ENCODE measurements around the gene MYRF.

Gene MYRF

GRCh38 chr11:61739413-61739812 is 13.0 kb upstream of the MYRF start:
- no peak for DNase-seq (ENCODE audit: low read depth in 2 of 2)

DNA sequence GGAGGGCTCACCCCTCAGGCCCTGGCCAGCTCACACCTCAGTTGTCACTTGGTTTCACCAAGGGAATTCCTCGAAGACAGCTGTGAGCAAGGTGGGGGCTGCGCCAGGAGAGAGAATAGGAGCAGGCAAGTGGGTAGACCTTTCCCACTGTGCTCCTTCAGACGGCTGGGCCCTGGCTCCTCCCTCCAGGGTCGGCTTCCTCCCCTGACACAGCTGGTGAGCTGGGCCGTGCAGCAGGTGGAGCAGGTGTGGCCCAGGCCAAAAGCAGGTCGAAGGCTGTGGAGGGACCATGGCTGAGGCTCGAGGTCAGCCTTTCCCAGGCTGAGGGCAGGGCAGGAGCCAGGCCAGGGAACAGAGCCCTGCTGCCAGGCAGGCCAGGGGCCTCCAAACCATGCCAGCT is 12.5 kb upstream of the MYRF start:
- DNase-seq (ENCODE audit: low read depth in 2 of 2) = no peak

DNA sequence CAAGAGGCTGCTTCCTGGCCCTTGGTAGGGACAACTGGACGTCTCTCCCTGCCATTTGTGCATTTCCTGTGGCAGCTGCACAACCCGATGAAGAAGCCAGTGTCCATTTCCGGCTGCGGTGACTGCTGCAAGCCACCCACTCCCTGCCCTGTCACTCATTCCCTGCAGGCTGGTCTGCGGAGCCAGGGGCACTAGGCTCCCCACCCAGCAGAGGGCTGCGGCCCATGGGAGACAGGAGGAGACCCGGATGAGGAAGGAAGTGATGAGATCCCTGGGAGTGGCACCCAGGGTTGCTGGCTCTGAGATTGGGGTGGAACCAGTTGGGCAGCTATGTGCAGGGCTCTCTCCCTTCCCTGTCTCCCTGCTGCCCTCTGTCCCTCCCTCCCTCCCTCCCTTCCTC is 10.0 kb upstream of the MYRF start:
- no peak for DNase-seq (ENCODE audit: low read depth in 2 of 2)

DNA sequence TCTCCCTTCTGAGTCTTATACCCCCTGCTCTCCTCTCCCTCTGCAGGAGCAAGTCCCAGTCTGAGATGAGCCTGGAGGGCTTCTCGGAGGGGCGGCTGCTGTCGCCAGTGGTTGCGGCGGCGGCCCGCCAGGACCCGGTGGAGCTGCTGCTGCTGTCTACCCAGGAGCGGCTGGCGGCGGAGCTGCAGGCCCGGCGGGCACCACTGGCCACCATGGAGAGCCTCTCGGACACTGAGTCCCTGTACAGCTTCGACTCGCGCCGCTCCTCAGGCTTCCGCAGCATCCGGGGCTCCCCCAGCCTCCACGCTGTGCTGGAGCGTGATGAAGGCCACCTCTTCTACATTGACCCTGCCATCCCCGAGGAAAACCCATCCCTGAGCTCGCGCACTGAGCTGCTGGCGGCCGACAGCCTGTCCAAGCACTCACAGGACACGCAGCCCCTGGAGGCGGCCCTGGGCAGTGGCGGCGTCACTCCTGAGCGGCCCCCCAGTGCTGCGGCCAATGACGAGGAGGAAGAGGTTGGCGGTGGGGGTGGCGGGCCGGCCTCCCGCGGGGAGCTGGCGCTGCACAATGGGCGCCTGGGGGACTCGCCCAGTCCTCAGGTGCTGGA is 8.8 kb upstream of the MYRF start:
- no peak for DNase-seq (ENCODE audit: low read depth in 2 of 2)

DNA sequence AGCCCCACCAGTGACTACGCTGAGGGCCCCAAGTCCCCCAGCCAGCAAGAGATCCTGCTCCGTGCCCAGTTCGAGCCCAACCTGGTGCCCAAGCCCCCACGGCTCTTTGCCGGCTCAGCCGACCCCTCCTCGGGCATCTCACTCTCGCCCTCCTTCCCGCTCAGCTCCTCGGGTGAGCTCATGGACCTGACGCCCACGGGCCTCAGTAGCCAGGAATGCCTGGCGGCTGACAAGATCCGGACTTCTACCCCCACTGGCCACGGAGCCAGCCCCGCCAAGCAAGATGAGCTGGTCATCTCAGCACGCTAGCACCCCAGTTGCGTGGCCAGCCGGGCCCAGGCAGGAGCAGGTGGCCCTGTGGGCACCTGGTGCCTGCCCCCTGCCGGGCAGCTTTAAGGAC is 8.3 kb upstream of the MYRF start:
- no peak for DNase-seq (ENCODE audit: low read depth in 2 of 2)

GRCh38 chr11:61744609-61745156 is 7.8 kb upstream of the MYRF start:
- DNase-seq (ENCODE audit: low read depth in 2 of 2) = no peak

DNA sequence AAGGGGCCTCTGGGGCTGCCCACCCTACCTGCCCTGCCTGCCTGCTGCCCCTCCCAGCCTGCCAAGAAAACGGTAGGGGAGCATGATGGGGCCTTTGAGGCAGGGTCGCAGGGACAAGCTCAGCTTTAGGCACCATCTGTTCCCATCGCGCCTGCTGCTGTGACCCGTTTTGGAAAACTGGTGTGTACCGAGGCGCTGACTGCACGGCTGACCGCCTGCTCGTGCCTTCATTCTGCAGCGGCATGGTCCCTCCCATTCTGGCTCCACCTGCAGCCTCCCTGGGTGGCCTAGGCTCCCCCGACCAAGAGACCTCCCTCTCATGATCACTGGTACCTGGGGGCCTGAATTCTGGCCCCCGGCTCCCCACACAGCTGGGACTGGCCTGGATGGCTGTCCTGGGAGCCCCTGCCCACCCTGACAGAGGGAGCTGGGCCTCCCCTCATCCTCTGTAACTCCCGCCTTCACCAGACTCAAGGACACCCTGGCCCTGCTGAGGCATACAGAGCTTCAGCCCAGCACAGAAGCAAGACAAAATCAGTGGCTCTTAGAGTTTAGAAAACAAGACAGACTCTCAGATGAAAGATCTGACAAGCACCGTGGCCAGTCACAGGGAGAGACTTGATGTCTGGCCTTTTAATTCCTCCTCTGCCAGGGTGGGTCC is 6.5 kb upstream of the MYRF start:
- DNase-seq (ENCODE audit: low read depth in 2 of 2) = no peak

DNA sequence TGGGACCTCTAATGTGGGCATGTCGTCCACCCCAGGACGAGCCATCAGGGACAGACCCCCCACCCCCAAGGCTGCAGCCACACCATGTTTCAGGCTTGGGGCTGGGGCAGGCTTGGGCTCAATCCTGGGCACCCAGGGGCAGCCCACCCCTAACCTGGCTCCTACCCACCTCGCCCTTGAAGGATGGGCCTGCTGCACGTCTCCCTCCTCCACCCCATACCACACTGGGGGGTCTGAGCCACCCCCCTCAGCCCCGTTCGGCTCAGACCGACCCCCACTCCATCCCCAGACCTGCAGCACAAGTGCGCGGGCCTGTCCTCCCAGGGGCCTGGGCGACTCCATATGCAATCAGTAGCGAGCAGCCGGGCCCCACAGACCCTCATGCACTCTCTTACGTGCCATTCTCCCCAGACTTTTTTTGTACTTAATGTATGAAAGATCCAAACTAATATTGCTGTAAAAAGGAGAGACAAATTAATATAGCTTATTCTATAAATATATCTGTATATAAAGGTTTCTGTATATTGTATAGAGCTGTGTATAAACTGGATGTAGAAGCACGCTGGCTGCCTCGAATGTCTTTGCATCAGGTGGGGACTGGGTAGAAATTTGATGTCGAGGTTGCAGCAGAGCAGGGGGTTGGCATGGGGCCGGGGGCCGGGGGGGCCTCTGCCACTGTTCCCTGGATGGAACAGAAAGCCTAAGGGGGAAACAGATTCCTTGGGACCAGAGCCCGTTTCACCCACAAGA is 5.8 kb upstream of the MYRF start:
- DNase-seq (ENCODE audit: low read depth in 2 of 2) = no peak

GRCh38 chr11:61747192-61747966 is 5.1 kb upstream of the MYRF start:
- peak in 1 of 2 experiments; percentile 22 for DNase-seq (ENCODE audit: low read depth in 2 of 2)

DNA sequence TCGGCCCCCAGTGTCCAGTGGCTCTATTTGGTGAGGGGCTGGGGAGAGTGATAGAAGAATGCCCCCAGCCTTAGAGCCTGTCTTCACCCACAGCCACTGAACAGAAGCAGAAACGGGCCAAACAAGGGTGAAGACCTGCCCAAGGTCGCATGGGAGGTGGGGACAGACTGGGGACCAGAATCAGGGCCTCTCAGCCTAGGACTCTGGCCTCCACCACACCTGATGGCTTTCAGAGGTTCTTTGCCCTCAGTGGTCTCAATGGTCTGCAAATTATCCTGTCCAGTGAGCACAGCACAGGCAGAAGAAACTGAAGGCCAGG is 4.5 kb upstream of the MYRF start:
- no peak for DNase-seq (ENCODE audit: low read depth in 2 of 2)

DNA sequence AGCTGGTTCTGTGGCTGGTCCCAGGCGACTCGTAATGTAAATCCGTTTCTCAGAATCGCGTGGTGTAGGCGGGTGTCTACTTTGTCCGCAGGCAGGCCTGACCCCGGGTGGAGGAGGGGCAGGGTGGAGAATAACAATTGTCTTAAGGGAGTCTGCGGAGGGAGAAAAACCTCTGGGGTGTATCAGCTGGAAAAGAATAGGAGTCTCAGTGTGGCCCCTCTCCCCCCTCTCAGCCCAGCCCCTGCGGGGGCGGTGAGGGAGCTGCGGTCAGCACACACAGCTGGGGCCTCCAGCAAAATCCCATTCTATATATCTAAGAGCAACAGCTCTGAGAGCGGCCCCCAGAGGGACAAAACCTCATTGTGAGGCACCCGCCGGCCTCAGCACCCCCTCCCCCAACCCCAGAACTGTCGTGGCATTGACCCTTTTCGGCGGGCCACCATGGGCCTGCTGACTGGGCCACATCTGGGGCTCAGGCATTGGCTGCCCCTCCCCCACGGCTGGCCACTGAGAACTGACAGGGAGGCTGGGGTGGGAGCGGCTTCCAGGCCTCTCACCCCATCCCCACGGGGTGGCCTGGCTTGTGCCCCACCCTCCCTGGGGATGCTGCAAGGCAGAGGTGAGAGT is 2.7 kb upstream of the MYRF start:
- no peak for DNase-seq (ENCODE audit: low read depth in 2 of 2)

- no peak for DNase-seq (ENCODE audit: low read depth in 2 of 2)
These were observed 1.7 kb upstream of the MYRF start for GRCh38 chr11:61750631-61751273.

DNA sequence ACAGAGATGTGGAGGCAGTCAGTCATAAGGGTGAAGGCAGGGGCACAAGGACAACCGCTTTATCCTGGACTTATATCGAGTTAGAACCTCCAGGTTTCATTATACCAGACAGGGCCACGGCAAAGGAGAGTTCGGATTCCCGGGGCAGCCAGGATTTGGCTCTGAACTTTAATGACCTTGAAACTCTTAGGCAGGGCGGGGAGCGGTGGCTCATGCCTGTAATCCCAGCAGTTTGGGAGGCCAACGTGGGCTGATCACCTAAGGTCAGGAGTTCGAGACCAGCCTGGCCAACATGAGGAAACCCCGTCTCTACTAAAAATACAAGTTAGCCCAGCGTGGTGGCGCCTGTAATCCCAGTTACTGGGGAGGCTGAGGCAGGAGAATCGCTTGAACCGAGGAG is 1.1 kb upstream of the MYRF start:
- DNase-seq (ENCODE audit: low read depth in 2 of 2) = no peak

- DNase-seq (ENCODE audit: low read depth in 2 of 2) = no peak
These were observed 587 bp downstream of the MYRF start for GRCh38 chr11:61752925-61753521.

DNA sequence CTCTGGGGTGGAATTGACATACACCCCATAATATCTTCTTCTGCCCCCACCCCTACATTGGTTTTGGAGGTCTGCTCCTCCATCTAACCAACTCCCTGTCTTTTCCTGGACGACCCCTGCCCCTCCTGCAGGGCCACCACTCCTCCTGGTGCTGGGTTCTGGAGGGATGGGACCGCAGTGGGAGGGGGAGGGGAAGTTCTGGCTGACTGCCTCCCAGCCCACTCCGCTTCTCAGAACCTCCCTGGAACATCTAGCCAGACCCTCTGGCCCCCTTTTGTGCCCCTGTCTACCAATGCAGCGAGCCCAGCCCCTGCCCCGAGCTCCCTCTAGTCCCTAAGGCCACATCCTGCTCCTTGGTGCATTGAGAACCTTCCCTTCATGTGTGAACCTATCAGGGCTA is 1.2 kb downstream of the MYRF start:
- no peak for DNase-seq (ENCODE audit: low read depth in 2 of 2)

DNA sequence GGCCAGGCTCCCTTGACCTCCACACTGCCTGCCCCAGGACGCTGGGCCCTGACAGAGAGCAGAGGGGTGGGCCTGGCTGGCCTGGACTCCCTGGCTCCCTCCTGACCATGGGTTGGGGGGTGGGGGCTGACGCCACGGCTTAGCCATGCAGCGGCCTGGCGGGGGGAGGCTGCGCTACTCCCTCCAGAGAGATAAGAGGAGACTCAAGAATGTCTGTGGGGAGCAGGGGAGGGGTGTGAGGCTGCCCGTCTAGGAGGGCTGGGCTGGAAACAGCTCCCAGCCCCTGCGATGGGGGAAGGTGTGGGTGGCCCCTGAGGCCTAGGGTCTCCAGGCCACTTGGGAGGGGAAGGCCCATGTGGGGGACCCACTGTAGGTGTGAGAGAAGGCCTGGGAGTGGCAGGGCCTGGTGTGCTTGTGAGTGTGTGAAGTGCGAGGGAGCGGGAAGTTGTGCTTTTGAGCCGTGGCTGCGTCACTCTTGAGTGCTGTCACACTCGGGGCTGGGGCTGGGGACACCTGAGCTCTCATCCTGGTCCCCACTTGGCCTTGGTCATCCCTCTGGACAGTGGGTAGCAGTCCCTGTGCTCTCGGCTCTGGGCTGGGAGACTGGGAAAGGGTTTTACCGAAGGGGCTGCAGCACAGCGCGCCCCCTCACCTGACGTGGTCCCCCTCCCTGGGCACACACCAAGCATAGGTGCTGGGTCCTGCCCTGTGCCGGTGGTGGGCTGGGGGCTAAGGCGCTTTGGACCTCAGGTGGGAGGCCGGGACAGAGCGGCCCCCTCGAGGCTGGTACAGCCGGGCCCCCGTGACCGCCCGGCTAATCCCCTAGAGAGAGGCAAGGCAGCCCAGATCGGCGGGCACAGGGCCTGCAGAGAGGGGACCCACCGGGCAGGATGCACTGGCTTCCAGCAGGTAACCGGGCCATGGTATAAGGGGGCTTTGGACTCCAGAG is 2.4 kb downstream of the MYRF start:
- DNase-seq (ENCODE audit: low read depth in 2 of 2) = no peak

DNA sequence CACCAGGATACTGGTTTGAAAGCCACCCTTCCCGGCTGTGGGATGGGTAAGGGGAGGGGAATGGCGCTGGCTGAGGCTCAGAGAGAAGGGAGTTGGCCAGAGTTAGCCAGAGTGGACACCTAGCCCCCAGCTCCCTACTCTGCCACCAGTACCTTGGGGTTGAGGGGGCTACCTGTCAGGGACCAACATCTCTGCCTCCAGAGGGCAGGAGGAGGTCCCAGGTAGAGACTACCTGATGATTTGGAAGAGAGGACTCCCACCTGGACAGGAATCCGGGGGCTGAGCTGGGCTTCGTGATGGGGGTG is 3.7 kb downstream of the MYRF start:
- DNase-seq (ENCODE audit: low read depth in 2 of 2) = no peak

DNA sequence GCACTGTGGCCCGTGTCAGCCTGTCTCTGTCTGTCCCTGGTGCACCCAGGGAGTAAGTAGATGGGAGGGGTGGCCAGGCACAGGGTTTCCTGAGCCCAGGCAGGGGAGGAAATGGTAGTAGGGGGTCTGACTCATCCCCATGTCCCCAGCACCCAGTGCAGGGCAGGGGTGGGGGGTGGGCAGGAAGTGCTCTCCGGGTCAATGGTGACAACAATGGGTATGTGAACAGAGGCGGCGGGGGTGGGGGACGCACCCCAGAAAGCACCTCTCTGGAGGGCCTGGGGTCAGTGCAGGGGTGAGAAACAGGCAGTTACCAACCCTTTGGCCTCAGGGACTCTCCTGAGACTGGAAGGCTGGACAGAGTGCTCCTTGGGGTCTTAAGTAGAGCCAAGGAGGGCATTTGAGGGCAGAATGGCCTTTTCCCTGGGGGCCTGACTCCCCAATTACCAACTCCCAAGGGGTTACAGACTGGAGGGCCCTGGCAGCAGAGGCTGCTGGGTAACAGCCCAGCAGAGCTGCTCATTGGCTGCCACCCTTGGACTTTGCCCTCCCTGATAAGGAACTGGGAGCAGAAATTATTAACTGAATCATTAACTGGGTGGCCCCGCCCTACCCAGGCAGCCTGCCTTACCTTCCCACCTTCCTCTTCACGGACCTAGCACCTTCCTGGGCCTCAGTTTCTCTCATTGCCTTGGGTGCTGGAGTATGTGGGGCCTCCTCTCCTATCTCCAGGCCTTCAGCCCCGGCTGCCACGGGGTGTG is 4.2 kb downstream of the MYRF start:
- DNase-seq (ENCODE audit: low read depth in 2 of 2) = no peak

DNA sequence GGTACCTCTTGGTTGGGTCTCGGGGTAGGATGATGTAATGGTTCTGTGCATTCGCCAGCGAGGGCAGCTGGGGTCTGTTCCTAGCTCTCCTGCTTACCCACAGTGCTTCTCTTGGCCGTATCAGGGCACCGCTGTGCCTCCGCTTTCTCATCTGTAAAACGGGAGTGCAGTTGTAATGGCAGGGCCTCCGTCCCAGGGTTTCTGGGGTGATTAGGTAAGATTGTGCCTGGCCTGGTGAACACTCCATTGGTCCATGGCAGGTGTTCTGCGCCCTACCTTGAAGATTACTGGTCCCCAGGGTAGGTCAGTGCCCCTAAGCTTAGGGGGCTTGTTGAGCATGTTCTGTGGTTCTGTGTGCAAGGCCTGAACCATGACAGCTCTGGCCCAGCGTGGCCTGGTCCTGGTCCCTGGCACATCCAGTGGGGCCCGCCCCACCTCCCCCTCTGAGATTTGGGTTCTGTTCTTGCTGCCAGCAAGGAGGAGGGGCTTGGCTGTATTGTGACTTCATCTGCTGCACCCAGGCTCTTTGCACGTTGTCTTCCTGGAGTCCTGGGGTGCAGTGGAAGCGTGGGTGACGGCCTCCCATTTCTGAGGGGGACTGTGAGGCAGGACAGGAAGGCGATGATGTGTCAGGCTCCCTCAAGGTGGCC is 4.9 kb downstream of the MYRF start:
- no peak for DNase-seq (ENCODE audit: low read depth in 2 of 2)

Measured in stimulated activated CD4-positive, alpha-beta T cell treated with anti-CD3 and anti-CD28 coated beads, Interleukin-12 subunit alpha, Interleukin-12 subunit beta, amount 100 ng/mL, for 24 hours (primary cell).